GM23338 (cell line): ENCODE results near the gene DMWD. TPM values are rescaled to one million over a fixed set of nuclear protein-coding genes. Genes with fewer than 3 reads are reported as not detected.

Source experiments
- ATAC-seq: fragments of 200-7000 bp; cut with Tn5 transposase; 3 replicates; pipeline ENCODE4 v1.9.1; 2020
- DNase-seq: peaks from one replicate; pipeline ENCODE4 v3.0.0-alpha.2; 2015; ENCODE audit warnings: low spot score
- H2AFZ ChIP-seq: fragments of 200-600 bp; sonication (generic); 2 replicates; pipeline ENCODE4 v1.8.0; 2016; ENCODE audit warnings: antibody characterized with exemption, mild to moderate bottlenecking, moderate library complexity
- H3F3A ChIP-seq: fragments of 200-600 bp; sonication (generic); replicated peaks from 2 replicates; pipeline ENCODE4 v1.8.0; 2017; ENCODE audit warnings: antibody characterized with exemption, mixed run types, low read depth
- H3K27ac ChIP-seq: fragments of 200-600 bp; sonication (generic); 2 replicates; pipeline ENCODE4 v1.6.1; 2016; ENCODE audit warnings: low read depth
- H3K27me3 ChIP-seq: fragments of 200-600 bp; sonication (generic); 2 replicates; pipeline ENCODE4 v1.8.0; 2016; ENCODE audit warnings: mild to moderate bottlenecking, mixed run types, moderate library complexity; ENCODE audit not compliant: insufficient read depth
- H3K36me3 ChIP-seq: fragments of 200-600 bp; sonication (generic); 2 replicates; pipeline ENCODE4 v1.8.0; 2016; ENCODE audit warnings: mild to moderate bottlenecking; ENCODE audit not compliant: insufficient read depth
- H3K4me1 ChIP-seq: fragments of 200-600 bp; sonication (generic); 2 replicates; pipeline ENCODE4 v1.8.0; 2016; ENCODE audit warnings: mild to moderate bottlenecking, moderate library complexity; ENCODE audit not compliant: insufficient read depth
- H3K4me2 ChIP-seq: fragments of 200-600 bp; sonication (generic); 2 replicates; pipeline ENCODE4 v1.7.1; 2017; ENCODE audit warnings: mixed run types
- H3K4me3 ChIP-seq: fragments of 200-600 bp; sonication (generic); 2 replicates; pipeline ENCODE4 v1.6.1; 2016; ENCODE audit warnings: mixed run types
- H3K79me2 ChIP-seq: fragments of 200-600 bp; sonication (generic); replicated peaks from 2 replicates; pipeline ENCODE4 v1.8.0; 2017; ENCODE audit warnings: mild to moderate bottlenecking; ENCODE audit not compliant: insufficient read depth
- H3K9me2 ChIP-seq: fragments of 200-600 bp; sonication (generic); 2 replicates; pipeline ENCODE4 v1.8.0; 2017; ENCODE audit not compliant: insufficient read depth
- H4K20me1 ChIP-seq: fragments of 200-600 bp; sonication (generic); replicated peaks from 2 replicates; pipeline ENCODE4 v1.8.0; 2017; ENCODE audit warnings: mild to moderate bottlenecking; ENCODE audit not compliant: insufficient read depth
- H3K27ac Mint-ChIP-seq: 2 replicates; pipeline ENCODE4 v1.8.0; 2020; ENCODE audit warnings: inconsistent platforms, mild to moderate bottlenecking, moderate library complexity, mixed read lengths
- H3K27me3 Mint-ChIP-seq: 3 replicates; pipeline ENCODE4 v1.8.0; 2022; ENCODE audit warnings: low read depth, mild to moderate bottlenecking, moderate library complexity, mixed read lengths, inconsistent platforms; ENCODE audit not compliant: insufficient read depth, poor library complexity
- H3K36me3 Mint-ChIP-seq: 3 replicates; pipeline ENCODE4 v1.8.0; 2021; ENCODE audit warnings: low read depth, mild to moderate bottlenecking, inconsistent platforms, moderate library complexity, mixed read lengths
- H3K4me1 Mint-ChIP-seq: 3 replicates; pipeline ENCODE4 v1.8.0; 2020; ENCODE audit warnings: mild to moderate bottlenecking, inconsistent platforms, mixed read lengths
- H3K4me3 Mint-ChIP-seq: 3 replicates; pipeline ENCODE4 v1.8.0; 2021; ENCODE audit warnings: moderate library complexity, mild to moderate bottlenecking, inconsistent platforms, mixed read lengths
- H3K9me3 Mint-ChIP-seq: 3 replicates; pipeline ENCODE4 v1.8.0; 2020; ENCODE audit warnings: moderate library complexity, mild to moderate bottlenecking, inconsistent platforms, mixed read lengths
- CTCF ChIP-seq, 2 experiments: fragments of 200-600 bp in 1 of 2; sonication (generic) in 1 of 2; conservative IDR thresholded peaks; 2 replicates each; pipeline versions ENCODE4 v1.5.1 to v1.6.1; 2016 to 2017; ENCODE audit warnings: antibody characterized with exemption in 2 of 2, low read depth in 2 of 2, mild to moderate bottlenecking in 2 of 2, moderate library complexity in 1 of 2
- EZH2 ChIP-seq: fragments of 200-600 bp; sonication (generic); IDR thresholded peaks from one replicate; pipeline ENCODE4 v1.8.0; 2017; ENCODE audit warnings: antibody characterized with exemption, mild to moderate bottlenecking, low read depth; ENCODE audit not compliant: unreplicated experiment
- NANOG ChIP-seq: IDR thresholded peaks from 2 replicates; pipeline ENCODE4 v1.6.1; 2016; ENCODE audit warnings: antibody characterized with exemption, borderline replicate concordance
- STAT1 ChIP-seq: IDR thresholded peaks from one replicate; pipeline ENCODE4 v1.6.1; 2016; ENCODE audit warnings: antibody characterized with exemption; ENCODE audit not compliant: unreplicated experiment
- ZNF114 ChIP-seq: fragments of 250-450 bp; sonication (Bioruptor Pico); IDR thresholded peaks from 2 replicates; pipeline ENCODE4 v1.5.0; 2020; ENCODE audit warnings: mild to moderate bottlenecking, moderate library complexity
- ZNF331 ChIP-seq: fragments of 250-450 bp; sonication (Bioruptor Pico); IDR thresholded peaks from 2 replicates; pipeline ENCODE4 v1.5.0; 2020; ENCODE audit warnings: low read depth, mild to moderate bottlenecking, moderate library complexity
- polyA plus RNA-seq: library from polyadenylated mRNA; unstranded; fragments of >200 nt; fragmentation: Nextera tagmentation; extraction: Ambion mirVana; gene quantifications from 2 replicates; pipeline ENCODE4 v1.2.1, GENCODE V29; 2016
- total RNA-seq: library from RNA; depleted of rRNA; stranded (reverse); fragments of >200 nt; shearing (Covaris generic); gene quantifications from 2 replicates; pipeline ENCODE4 v1.2.3, GENCODE V29; 2014

DMWD gene
- total and polyA plus RNA-seq, 2 experiments from 2014 or later: 12.1 to 45.6 TPM

- H3K27me3 Mint-ChIP-seq: peaks cover 8% of the 10 kb centered on the region
- peak overlapping the region; percentile 90 for H2AFZ ChIP-seq
Observed at GRCh38 chr19:45745606-45746005, 47.0 kb downstream of the DMWD start.

GRCh38 chr19:45742969-45743368 is 49.7 kb downstream of the DMWD start:
- Mint-ChIP-seq H3K27ac (no peak overlapping the region), H3K9me3 (no peaks in the 10 kb centered on the region), H3K4me3 (no peak overlapping the region), H3K4me1 (no peaks in the 10 kb centered on the region; the same call in 2 of the 3 replicates), H3K27me3 (peaks cover 8% of the 10 kb centered on the region), H3K36me3 (no peaks in the 10 kb centered on the region)
- Histone ChIP-seq H3K27ac (no peak overlapping the region), H2AFZ (0 out of 2 replicates have a peak overlapping the region, but pooled peaks have one; percentile 66), H3F3A (0 out of 2 replicates have a peak, but pooled peaks cover 7% of the 10 kb centered on the region), H4K20me1 (no peaks in the 10 kb centered on the region), H3K36me3 (no peaks in the 10 kb centered on the region), H3K4me2 (no peak overlapping the region), H3K4me1 (no peaks in the 10 kb centered on the region; the same call in 1 of the 2 replicates), H3K4me3 (no peak overlapping the region), H3K27me3 (no peaks in the 10 kb centered on the region), H3K9me2 (no peaks in the 10 kb centered on the region; the same call in 1 of the 2 replicates), H3K79me2 (no peaks in the 10 kb centered on the region)
- no peak for DNase-seq
- TF ChIP-seq EZH2 (no peak), STAT1 (no peak), ZNF114 (CRISPR knock-in tag) (no peak), CTCF (conservative IDR thresholded peaks at IDR 0.05; ENCODE audit: low read depth in 2 of 2) (no peak), ZNF331 (CRISPR knock-in tag) (no peak)
- ATAC-seq: peak; percentile 38; the same call in 2 of the 3 replicates

More at GRCh38 chr19:45745606-45746005, 47.0 kb downstream of the DMWD start:
- Histone ChIP-seq H4K20me1 (no peaks in the 10 kb centered on the region), H3K36me3 (no peaks in the 10 kb centered on the region), H3K4me2 (0 out of 2 replicates have a peak overlapping the region, but pooled peaks have one; percentile 14), H3K27me3 (no peaks in the 10 kb centered on the region), H3F3A (0 out of 2 replicates have a peak, but pooled peaks cover 7% of the 10 kb centered on the region), H3K27ac (no peak overlapping the region), H3K4me1 (no peaks in the 10 kb centered on the region; the same call in 1 of the 2 replicates), H3K79me2 (no peaks in the 10 kb centered on the region), H3K9me2 (no peaks in the 10 kb centered on the region), H3K4me3 (no peak overlapping the region)
- H3K4me1 Mint-ChIP-seq: no peaks in the 10 kb centered on the region; the same call in 2 of the 3 replicates
- no peaks in the 10 kb centered on the region for H3K36me3 Mint-ChIP-seq
- H3K27ac Mint-ChIP-seq: no peak overlapping the region
- no peak for ATAC-seq
- no peak for TF ChIP-seq ZNF114 (CRISPR knock-in tag)
- no peaks in the 10 kb centered on the region for H3K9me3 Mint-ChIP-seq
- no peak for DNase-seq
- H3K4me3 Mint-ChIP-seq: no peak overlapping the region

GRCh38 chr19:45739498-45740439 is 52.9 kb downstream of the DMWD start:
- no peak overlapping the region for H3K4me3 ChIP-seq
- H3K27me3 ChIP-seq: no peaks in the 10 kb centered on the region
- ATAC-seq (peak; percentile 57), DNase-seq (no peak)
- H4K20me1 ChIP-seq: no peaks in the 10 kb centered on the region
- Mint-ChIP-seq H3K4me3 (no peak overlapping the region), H3K27me3 (peaks cover 8% of the 10 kb centered on the region), H3K27ac (no peak overlapping the region), H3K4me1 (no peaks in the 10 kb centered on the region; the same call in 2 of the 3 replicates), H3K9me3 (no peaks in the 10 kb centered on the region), H3K36me3 (no peaks in the 10 kb centered on the region)
- no peak overlapping the region for H3K4me2 ChIP-seq
- no peaks in the 10 kb centered on the region for H3K4me1 ChIP-seq
- no peak overlapping the region for H3K27ac ChIP-seq
- H3K79me2 ChIP-seq: no peaks in the 10 kb centered on the region
- H3K9me2 ChIP-seq: no peaks in the 10 kb centered on the region; the same call in 1 of the 2 replicates
- no peaks in the 10 kb centered on the region for H3K36me3 ChIP-seq
- 0 out of 2 replicates have a peak, but pooled peaks cover 7% of the 10 kb centered on the region for H3F3A ChIP-seq
- H2AFZ ChIP-seq: peak overlapping the region; percentile 29
- no peak for TF ChIP-seq STAT1
- TF ChIP-seq NANOG: no peak
- no peak for TF ChIP-seq CTCF (conservative IDR thresholded peaks at IDR 0.05; ENCODE audit: low read depth in 2 of 2)
- TF ChIP-seq ZNF114 (CRISPR knock-in tag): no peak
- TF ChIP-seq EZH2: no peak
